Measurements from ENCODE around the gene OR10AD1. TPM values are rescaled to one million over a fixed set of nuclear protein-coding genes. Genes with fewer than 3 reads are reported as not detected.

OR10AD1 gene
- total RNA-seq, 4 donors from 2014 or later = not detected

- intact Hi-C loops (cut with DNase I; ENCODE audit: low total_unique reads) = no loop called here
- Histone ChIP-seq H3K4me3 (no peak overlapping the region), H3K9me3 (no peaks in the 10 kb centered on the region), H3K36me3 (peaks cover 0 to 25% of the 10 kb centered on the region in 2 donors), H3K4me1 (peaks cover 12 to 13% of the 10 kb centered on the region in 2 donors), H3K27ac (no peak overlapping the region), H3K27me3 (no peaks in the 10 kb centered on the region)
- DNase-seq (no peak), ATAC-seq (no peak)
- TF ChIP-seq POLR2A (IDR thresholded peaks at IDR 0.05) = no peak
- TF ChIP-seq CTCF (IDR thresholded peaks at IDR 0.05 in 4 of 5, conservative IDR thresholded peaks at IDR 0.05 in 1 of 5) = no peak
- in situ Hi-C loops (cut with MboI; ENCODE audit: low sequenced_read_pairs in 4 of 4) = no loop called here
These were observed 326 bp downstream of the OR10AD1 start for GRCh38 chr12:48202766-48203165.

- no peak for TF ChIP-seq CTCF (IDR thresholded peaks at IDR 0.05 in 4 of 5, conservative IDR thresholded peaks at IDR 0.05 in 1 of 5)
- TF ChIP-seq POLR2A (IDR thresholded peaks at IDR 0.05) = no peak
- H3K36me3 ChIP-seq = peaks cover 0 to 21% of the 10 kb centered on the region in 2 donors
- DNase-seq = no peak
- H3K9me3 ChIP-seq = no peaks in the 10 kb centered on the region
- H3K27ac ChIP-seq = peak overlapping the region in 1 of 4 donors; percentile 99
- intact Hi-C loops (cut with DNase I; ENCODE audit: low total_unique reads) = no loop called here
- ATAC-seq = no peak
- H3K27me3 ChIP-seq = no peaks in the 10 kb centered on the region
- peaks cover 20% of the 10 kb centered on the region in 2 donors for H3K4me1 ChIP-seq
- no peak overlapping the region for H3K4me3 ChIP-seq
- in situ Hi-C loops (cut with MboI; ENCODE audit: low sequenced_read_pairs in 4 of 4) = no loop called here
These were observed 1.6 kb downstream of the OR10AD1 start for GRCh38 chr12:48201516-48201915.

GRCh38 chr12:48201091-48201490 is 2.0 kb downstream of the OR10AD1 start:
- no peak for DNase-seq
- intact Hi-C loops (cut with DNase I; ENCODE audit: low total_unique reads) (no loop called here), in situ Hi-C loops (cut with MboI; ENCODE audit: low sequenced_read_pairs in 4 of 4) (no loop called here)
- Histone ChIP-seq H3K4me1 (peaks cover 20% of the 10 kb centered on the region in 2 donors), H3K27ac (peak overlapping the region in 2 of 4 donors; percentile 5 to 99), H3K4me3 (no peak overlapping the region), H3K36me3 (peaks cover 0 to 17% of the 10 kb centered on the region in 2 donors), H3K27me3 (no peaks in the 10 kb centered on the region), H3K9me3 (no peaks in the 10 kb centered on the region)
- TF ChIP-seq POLR2A (IDR thresholded peaks at IDR 0.05) (no peak), CTCF (IDR thresholded peaks at IDR 0.05 in 4 of 5, conservative IDR thresholded peaks at IDR 0.05 in 1 of 5) (no peak)
- ATAC-seq = no peak

- Histone ChIP-seq H3K4me1 (peaks cover 20% of the 10 kb centered on the region in 2 donors), H3K27ac (peak overlapping the region; percentile 97 to 100 (median 99)), H3K27me3 (no peaks in the 10 kb centered on the region), H3K9me3 (no peaks in the 10 kb centered on the region), H3K36me3 (peaks cover 0 to 5% of the 10 kb centered on the region in 2 donors), H3K4me3 (peak overlapping the region in 3 of 4 donors; percentile 88 to 94 (median 93))
- no peak for TF ChIP-seq CTCF (IDR thresholded peaks at IDR 0.05 in 4 of 5, conservative IDR thresholded peaks at IDR 0.05 in 1 of 5)
- TF ChIP-seq POLR2A (IDR thresholded peaks at IDR 0.05) = no peak
- no peak for DNase-seq
- no peak for ATAC-seq
- in situ Hi-C loops (cut with MboI; ENCODE audit: low sequenced_read_pairs in 4 of 4) = loop anchor here in 3 of 4 donors (25.0 kb wide), 1 partner anchor 237 kb away; the partner anchor contains the start of gene TMEM106C (in 3 of the 3)
- intact Hi-C loops (cut with DNase I; ENCODE audit: low total_unique reads) = loop anchor here (2.0 to 10.0 kb wide), 5 partner anchors 237 to 615 kb away; partner anchors contain the start of genes CACNB3, CCNT1, TMEM106C and VDR
These were observed 3.3 kb downstream of the OR10AD1 start for GRCh38 chr12:48199774-48200221.
